Testis (tissue), 3 donors: ENCODE results near the gene SASH1. TPM values are rescaled to one million over a fixed set of nuclear protein-coding genes. Genes with fewer than 3 reads are reported as not detected.

Experiments
- DNase-seq: peaks from one replicate; pipeline ENCODE4 v3.0.0-alpha.2; 2019
- H3K27ac ChIP-seq, 2 donors: fragments of 200-600 bp; sonication (generic); one replicate each; pipeline ENCODE4 v1.5.1; 2019
- H3K27me3 ChIP-seq: fragments of 200-600 bp; sonication (generic); one replicate; pipeline ENCODE4 v1.5.1; 2019
- H3K36me3 ChIP-seq: fragments of 200-600 bp; sonication (generic); one replicate; pipeline ENCODE4 v1.5.1; 2017; ENCODE audit warnings: low read depth; ENCODE audit errors: missing control alignments
- H3K4me1 ChIP-seq: fragments of 200-600 bp; sonication (generic); one replicate; pipeline ENCODE4 v1.5.1; 2019
- H3K4me3 ChIP-seq, 2 donors: fragments of 200-600 bp; sonication (generic); one replicate each; pipeline ENCODE4 v1.5.1; 2017 to 2019
- H3K9me3 ChIP-seq: fragments of 200-600 bp; sonication (generic); one replicate; pipeline ENCODE4 v1.5.1; 2017
- POLR2A ChIP-seq: fragments of 450-650 bp; IDR thresholded peaks from one replicate; pipeline ENCODE4 v1.6.1; 2017; ENCODE audit warnings: antibody characterized with exemption, mild to moderate bottlenecking, moderate library complexity
- WGBS, 2 donors: methylation state at CpG; one replicate each; pipeline ENCODE4 v1.1.5; 2018; 5-methylcytosine and 5-hydroxymethylcytosine counted together
- intact Hi-C: fragments of 100-400 bp; cut with DNase I; formaldehyde crosslinking; loops from one replicate; pipeline ENCODE4 v1.15.1; 2023; ENCODE audit warnings: low total_unique reads
- polyA plus RNA-seq: library from polyadenylated mRNA; stranded (reverse); fragments of 350-450 nt; fragmentation: Illumina TruSeq; extraction: RNeasy Lipid Tissue Mini Kit (QIAGEN cat#74804); gene quantifications from one replicate; pipeline ENCODE4 v1.2.3, GENCODE V29; 2014; ENCODE audit warnings: low read depth, low replicate concordance; ENCODE audit not compliant: insufficient read depth
- total RNA-seq, 2 donors: library from RNA; depleted of rRNA; stranded (reverse); fragments of >200 nt; gene quantifications; one replicate each; pipeline ENCODE4 v1.2.3, GENCODE V29; 2016
- TF ChIP-seq, protein P1 (sequence below), 3 experiments: fragments of 450-650 bp in 2 of 3; fragments of 200-600 bp in 1 of 3; sonication (generic) in 1 of 3; IDR thresholded peaks; one replicate each; pipeline ENCODE4 v1.5.1; 2016 to 2019; ENCODE audit warnings: antibody characterized with exemption in 3 of 3, mild to moderate bottlenecking in 2 of 3, moderate library complexity in 1 of 3

SASH1 gene
- total and polyA plus RNA-seq, 3 donors from 2014 or later, result 12.1 to 42.1 (median 40.3) TPM

GRCh38 chr6:148487461-148487860 lies 144.8 kb downstream of the SASH1 start:
- H3K4me1 ChIP-seq, result no peaks in the 10 kb centered on the region
- TF ChIP-seq, protein P1, sequence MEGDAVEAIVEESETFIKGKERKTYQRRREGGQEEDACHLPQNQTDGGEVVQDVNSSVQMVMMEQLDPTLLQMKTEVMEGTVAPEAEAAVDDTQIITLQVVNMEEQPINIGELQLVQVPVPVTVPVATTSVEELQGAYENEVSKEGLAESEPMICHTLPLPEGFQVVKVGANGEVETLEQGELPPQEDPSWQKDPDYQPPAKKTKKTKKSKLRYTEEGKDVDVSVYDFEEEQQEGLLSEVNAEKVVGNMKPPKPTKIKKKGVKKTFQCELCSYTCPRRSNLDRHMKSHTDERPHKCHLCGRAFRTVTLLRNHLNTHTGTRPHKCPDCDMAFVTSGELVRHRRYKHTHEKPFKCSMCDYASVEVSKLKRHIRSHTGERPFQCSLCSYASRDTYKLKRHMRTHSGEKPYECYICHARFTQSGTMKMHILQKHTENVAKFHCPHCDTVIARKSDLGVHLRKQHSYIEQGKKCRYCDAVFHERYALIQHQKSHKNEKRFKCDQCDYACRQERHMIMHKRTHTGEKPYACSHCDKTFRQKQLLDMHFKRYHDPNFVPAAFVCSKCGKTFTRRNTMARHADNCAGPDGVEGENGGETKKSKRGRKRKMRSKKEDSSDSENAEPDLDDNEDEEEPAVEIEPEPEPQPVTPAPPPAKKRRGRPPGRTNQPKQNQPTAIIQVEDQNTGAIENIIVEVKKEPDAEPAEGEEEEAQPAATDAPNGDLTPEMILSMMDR (IDR thresholded peaks at IDR 0.05), result no peak
- no peak for TF ChIP-seq POLR2A
- H3K27ac ChIP-seq, result no peak overlapping the region
- 86 to 94% methylated on average over 10 of the region's 10 CpGs for WGBS, 2 donors
- H3K27me3 ChIP-seq, result no peaks in the 10 kb centered on the region
- intact Hi-C loops, result no loop called here
- no peaks in the 10 kb centered on the region for H3K9me3 ChIP-seq
- no peak overlapping the region for H3K4me3 ChIP-seq
- no peak for DNase-seq
- H3K36me3 ChIP-seq, result no peaks in the 10 kb centered on the region

DNA sequence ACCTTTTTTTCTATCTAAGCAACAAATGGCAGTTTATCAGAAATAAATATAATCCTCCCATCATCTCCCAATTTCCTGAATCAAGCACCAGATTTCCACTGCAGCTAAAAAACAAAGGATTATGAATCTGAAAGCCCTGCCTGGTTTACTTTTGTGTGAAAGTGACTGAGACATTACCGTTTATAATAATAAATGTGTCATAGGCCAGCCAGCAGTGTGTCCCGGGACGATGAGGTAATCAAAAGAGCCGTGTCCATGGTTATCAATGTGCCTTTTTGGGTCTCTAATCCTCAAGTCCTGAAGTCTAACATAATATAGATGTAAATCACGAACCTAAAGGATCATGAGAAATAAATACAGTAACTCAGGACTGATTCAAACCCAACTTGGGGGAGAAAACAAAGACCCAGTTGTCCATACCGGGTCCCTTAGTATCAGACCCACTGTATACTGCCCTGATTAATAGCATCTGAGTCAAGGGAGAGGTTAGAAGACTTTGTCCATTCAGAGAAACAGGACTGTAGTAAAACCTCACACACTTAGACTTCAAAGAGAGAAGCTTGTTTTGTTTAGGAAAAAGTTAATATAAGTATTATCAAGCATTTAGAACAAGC lies 149.1 kb downstream of the SASH1 start:
- TF ChIP-seq, protein P1 (IDR thresholded peaks at IDR 0.05), result no peak
- no peak for TF ChIP-seq POLR2A
- Histone ChIP-seq H3K9me3 (no peaks in the 10 kb centered on the region), H3K4me1 (peaks cover 11% of the 10 kb centered on the region), H3K36me3 (no peaks in the 10 kb centered on the region), H3K27me3 (no peaks in the 10 kb centered on the region), H3K4me3 (no peak overlapping the region), H3K27ac (no peak overlapping the region)
- intact Hi-C loops, result no loop called here
- DNase-seq, result no peak
- WGBS, 2 donors, result 70 to 80% methylated on average over 6 of the region's 6 CpGs

DNA sequence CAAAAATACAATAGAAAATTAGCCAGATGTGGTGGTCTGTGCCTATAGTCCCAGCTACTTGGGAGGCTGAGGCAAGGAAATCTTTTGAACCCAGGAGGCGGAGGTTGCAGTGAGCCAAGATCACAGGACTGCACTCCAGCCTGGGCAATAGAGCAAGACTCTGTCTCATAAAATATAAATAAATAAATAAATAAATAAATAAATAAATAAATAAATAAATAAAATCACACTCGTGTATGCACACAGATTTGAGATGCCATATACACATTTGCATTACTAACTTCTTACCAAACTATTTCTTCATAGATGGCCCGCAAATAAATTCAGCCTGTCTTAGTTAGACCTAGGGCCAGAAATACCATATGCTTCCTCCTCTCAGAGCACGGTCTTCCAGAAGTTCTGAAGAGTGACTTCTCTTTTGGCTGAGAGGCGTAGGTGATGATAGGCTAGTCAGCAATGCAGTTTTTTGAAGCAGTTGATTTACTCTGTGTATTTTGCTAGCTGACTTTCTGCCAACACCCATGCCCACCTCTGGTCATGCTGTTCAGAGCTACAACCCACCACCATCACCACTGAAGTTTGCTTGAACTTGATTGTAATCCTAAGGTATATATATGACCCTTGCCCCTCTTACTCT lies 150.1 kb downstream of the SASH1 start:
- Histone ChIP-seq H3K4me1 (peaks cover 11% of the 10 kb centered on the region), H3K9me3 (no peaks in the 10 kb centered on the region), H3K27me3 (no peaks in the 10 kb centered on the region), H3K4me3 (no peak overlapping the region), H3K27ac (no peak overlapping the region), H3K36me3 (no peaks in the 10 kb centered on the region)
- no peak for DNase-seq
- TF ChIP-seq POLR2A, result no peak
- TF ChIP-seq, protein P1 (IDR thresholded peaks at IDR 0.05), result no peak
- intact Hi-C loops, result no loop called here
- 83 to 92% methylated on average over 5 of the region's 5 CpGs for WGBS, 2 donors

GRCh38 chr6:148493424-148493823 lies 150.8 kb downstream of the SASH1 start:
- intact Hi-C loops, result no loop called here
- Histone ChIP-seq H3K27me3 (no peaks in the 10 kb centered on the region), H3K27ac (peak overlapping the region in 1 of 2 donors; percentile 79), H3K36me3 (no peaks in the 10 kb centered on the region), H3K4me1 (peaks cover 11% of the 10 kb centered on the region), H3K9me3 (no peaks in the 10 kb centered on the region), H3K4me3 (no peak overlapping the region)
- 66 to 75% methylated on average over 6 of the region's 6 CpGs for WGBS, 2 donors
- TF ChIP-seq, protein P1 (IDR thresholded peaks at IDR 0.05), result no peak
- DNase-seq, result no peak

GRCh38 chr6:148494226-148494625 lies 151.6 kb downstream of the SASH1 start:
- Histone ChIP-seq H3K4me3 (no peak overlapping the region), H3K36me3 (no peaks in the 10 kb centered on the region), H3K4me1 (peaks cover 11% of the 10 kb centered on the region), H3K27ac (peak overlapping the region; percentile 32 to 79), H3K9me3 (no peaks in the 10 kb centered on the region), H3K27me3 (no peaks in the 10 kb centered on the region)
- intact Hi-C loops, result no loop called here
- 64 to 65% methylated on average over 8 of the region's 8 CpGs for WGBS, 2 donors
- TF ChIP-seq POLR2A, result no peak
- TF ChIP-seq, protein P1 (IDR thresholded peaks at IDR 0.05), result no peak
- no peak for DNase-seq
